WTC11 (cell line): Measurements from ENCODE around the gene HES2. TPM values are rescaled to one million over a fixed set of nuclear protein-coding genes. Genes with fewer than 3 reads are reported as not detected.

Source experiments
- ATAC-seq: fragments of 200-7000 bp; cut with Tn5 transposase; 2 replicates; pipeline ENCODE4 v1.10.0; 2021; ENCODE audit warnings: mild to moderate bottlenecking, moderate library complexity
- CTCF ChIA-PET: fragments of 300-600 bp; sonication (Branson Sonifier 250); formaldehyde crosslinking; loops from one replicate; lab custom pipeline; 2021; ENCODE audit warnings: antibody characterized with exemption; lab: Charles Lee
- POLR2A ChIA-PET: fragments of 350-600 bp; sonication (Branson Sonifier 250); formaldehyde crosslinking; loops from one replicate; lab custom pipeline; 2021; ENCODE audit warnings: antibody characterized with exemption; lab: Charles Lee
- DNase-seq: peaks from one replicate; pipeline ENCODE4 v3.0.0; 2021; ENCODE audit warnings: low spot score
- H3K27ac Mint-ChIP-seq: 2 replicates; pipeline ENCODE4 v1.8.0; 2021; ENCODE audit warnings: mixed read lengths
- H3K27me3 Mint-ChIP-seq: 2 replicates; pipeline ENCODE4 v1.8.0; 2021; ENCODE audit warnings: low read depth, mild to moderate bottlenecking, moderate library complexity, mixed read lengths
- H3K36me3 Mint-ChIP-seq: 2 replicates; pipeline ENCODE4 v1.8.0; 2021; ENCODE audit warnings: mixed read lengths
- H3K4me1 Mint-ChIP-seq: 2 replicates; pipeline ENCODE4 v1.8.0; 2022; ENCODE audit warnings: mixed read lengths
- H3K4me3 Mint-ChIP-seq: 2 replicates; pipeline ENCODE4 v1.8.0; 2021; ENCODE audit warnings: mild to moderate bottlenecking, moderate library complexity, mixed read lengths
- H3K9me3 Mint-ChIP-seq: 2 replicates; pipeline ENCODE4 v1.8.0; 2021; ENCODE audit warnings: mixed read lengths
- ARID4B ChIP-seq: sonication (generic); formaldehyde crosslinking; IDR thresholded peaks from 2 replicates; pipeline ENCODE4 v1.8.0; 2023; ENCODE audit warnings: missing genetic modification reagents, mild to moderate bottlenecking, borderline replicate concordance
- CTCF ChIP-seq: fragments of 200-600 bp; IDR thresholded peaks from 2 replicates; pipeline ENCODE4 v1.8.0; 2022; ENCODE audit warnings: antibody characterized with exemption
- EMX1 ChIP-seq: fragments of 250-450 bp; sonication (Bioruptor Pico); IDR thresholded peaks from 2 replicates; pipeline ENCODE4 v1.8.0; 2021; ENCODE audit warnings: mild to moderate bottlenecking
- FOXK1 ChIP-seq: sonication (generic); formaldehyde crosslinking; IDR thresholded peaks from 2 replicates; pipeline ENCODE4 v1.8.0; 2022; ENCODE audit warnings: mild to moderate bottlenecking, moderate library complexity, missing genetic modification reagents
- GTF2I ChIP-seq: fragments of 250-450 bp; sonication (Bioruptor Pico); conservative IDR thresholded peaks from 2 replicates; pipeline ENCODE4 v1.4.0; 2021; ENCODE audit warnings: mild to moderate bottlenecking
- HMGA2 ChIP-seq: fragments of 250-450 bp; sonication (Bioruptor Pico); IDR thresholded peaks from 2 replicates; pipeline ENCODE4 v1.4.0; 2021; ENCODE audit warnings: mild to moderate bottlenecking, moderate library complexity
- HMGXB4 ChIP-seq: sonication (generic); formaldehyde crosslinking; IDR thresholded peaks from 2 replicates; pipeline ENCODE4 v1.8.1; 2023; ENCODE audit warnings: mild to moderate bottlenecking, moderate library complexity, missing genetic modification reagents
- RELA ChIP-seq: sonication (generic); formaldehyde crosslinking; IDR thresholded peaks from 2 replicates; pipeline ENCODE4 v1.8.1; 2022; ENCODE audit warnings: missing genetic modification reagents, mild to moderate bottlenecking, borderline replicate concordance
- SMAD4 ChIP-seq: sonication (generic); formaldehyde crosslinking; IDR thresholded peaks from 2 replicates; pipeline ENCODE4 v1.8.0; 2022; ENCODE audit warnings: mild to moderate bottlenecking, missing genetic modification reagents
- SP1 ChIP-seq: sonication (generic); formaldehyde crosslinking; conservative IDR thresholded peaks from 2 replicates; pipeline ENCODE4 v1.8.1; 2022; ENCODE audit warnings: missing genetic modification reagents
- STAT6 ChIP-seq: sonication (generic); formaldehyde crosslinking; conservative IDR thresholded peaks from 2 replicates; pipeline ENCODE4 v1.8.1; 2023; ENCODE audit warnings: mild to moderate bottlenecking, low read depth, missing genetic modification reagents, moderate library complexity
- TEAD1 ChIP-seq: sonication (generic); formaldehyde crosslinking; IDR thresholded peaks from 2 replicates; pipeline ENCODE4 v1.8.0; 2022; ENCODE audit warnings: mild to moderate bottlenecking, missing genetic modification reagents
- TP53 ChIP-seq: sonication (generic); formaldehyde crosslinking; IDR thresholded peaks from 2 replicates; pipeline ENCODE4 v1.8.1; 2023; ENCODE audit warnings: mild to moderate bottlenecking, missing genetic modification reagents
- ZBTB21 ChIP-seq: sonication (generic); formaldehyde crosslinking; IDR thresholded peaks from 2 replicates; pipeline ENCODE4 v1.8.1; 2023; ENCODE audit warnings: mild to moderate bottlenecking, missing genetic modification reagents, borderline replicate concordance
- ZNF416 ChIP-seq: fragments of 250-450 bp; sonication (Bioruptor Pico); IDR thresholded peaks from 2 replicates; pipeline ENCODE4 v1.9.0; 2021; ENCODE audit warnings: mild to moderate bottlenecking, inconsistent platforms
- total RNA-seq: library from RNA; stranded (reverse); gene quantifications from 3 replicates; pipeline ENCODE4 v1.2.3, GENCODE V29; 2021
- TF ChIP-seq, protein P1 (sequence below): sonication (generic); formaldehyde crosslinking; IDR thresholded peaks from 2 replicates; pipeline ENCODE4 v1.8.1; 2023; ENCODE audit warnings: mild to moderate bottlenecking, missing genetic modification reagents

Gene HES2
- total RNA-seq, 1 experiment from 2014 or later, result 2.7 TPM

GRCh38 chr1:6423321-6423999 lies 3.7 kb upstream of the HES2 start:
- CTCF ChIA-PET, result interaction anchor here (0.6 to 6.9 kb wide), 63 partner anchors 9 to 432 kb away, joined by 3 to 281 read pairs (median 5); partner anchors contain the start of genes ACOT7, GPR153, HES3 and ICMT
- POLR2A ChIA-PET, result no interaction called here
- Mint-ChIP-seq H3K36me3 (no peaks in the 10 kb centered on the region), H3K9me3 (no peaks in the 10 kb centered on the region), H3K4me1 (peaks cover 6% of the 10 kb centered on the region), H3K4me3 (peak overlapping the region; percentile 60), H3K27ac (no peak overlapping the region), H3K27me3 (peaks cover 81% of the 10 kb centered on the region)
- DNase-seq (peak; percentile 91), ATAC-seq (peak; percentile 57)
- TF ChIP-seq EMX1 (CRISPR knock-in tag) (no peak), GTF2I (CRISPR knock-in tag) (no peak), TEAD1 (CRISPR knock-in tag) (peak; percentile 16; the same call in 1 of the 2 replicates), ZBTB21 (CRISPR knock-in tag) (no peak), SMAD4 (CRISPR knock-in tag) (no peak), TP53 (CRISPR knock-in tag) (no peak), CTCF (peak; percentile 91), FOXK1 (CRISPR knock-in tag) (0 out of 2 replicates have a peak, but pooled peaks have one; percentile 2), HMGXB4 (CRISPR knock-in tag) (peak; percentile 47; the same call in 1 of the 2 replicates), SP1 (CRISPR knock-in tag) (0 out of 2 replicates have a peak, but pooled peaks have one; percentile 28), RELA (CRISPR knock-in tag) (no peak), STAT6 (no peak)

- ChIA-PET CTCF (interaction anchor here (0.8 to 6.9 kb wide), 11 partner anchors 11 to 216 kb away, joined by 3 to 281 read pairs (median 22); partner anchors contain the start of gene HES3), POLR2A (no interaction called here)
- no peak for TF ChIP-seq ZBTB21 (CRISPR knock-in tag)
- no peak for TF ChIP-seq ZNF416 (CRISPR knock-in tag)
- TF ChIP-seq ARID4B (CRISPR knock-in tag), result no peak
- TF ChIP-seq HMGA2 (CRISPR knock-in tag), result no peak
- TF ChIP-seq, protein P1, sequence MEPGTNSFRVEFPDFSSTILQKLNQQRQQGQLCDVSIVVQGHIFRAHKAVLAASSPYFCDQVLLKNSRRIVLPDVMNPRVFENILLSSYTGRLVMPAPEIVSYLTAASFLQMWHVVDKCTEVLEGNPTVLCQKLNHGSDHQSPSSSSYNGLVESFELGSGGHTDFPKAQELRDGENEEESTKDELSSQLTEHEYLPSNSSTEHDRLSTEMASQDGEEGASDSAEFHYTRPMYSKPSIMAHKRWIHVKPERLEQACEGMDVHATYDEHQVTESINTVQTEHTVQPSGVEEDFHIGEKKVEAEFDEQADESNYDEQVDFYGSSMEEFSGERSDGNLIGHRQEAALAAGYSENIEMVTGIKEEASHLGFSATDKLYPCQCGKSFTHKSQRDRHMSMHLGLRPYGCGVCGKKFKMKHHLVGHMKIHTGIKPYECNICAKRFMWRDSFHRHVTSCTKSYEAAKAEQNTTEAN (CRISPR knock-in tag), result no peak
- no peaks in the 10 kb centered on the region for H3K36me3 Mint-ChIP-seq
- peaks cover 92% of the 10 kb centered on the region for H3K27me3 Mint-ChIP-seq
- H3K9me3 Mint-ChIP-seq, result no peaks in the 10 kb centered on the region
- no peak for ATAC-seq
- no peak overlapping the region for H3K4me3 Mint-ChIP-seq
- H3K4me1 Mint-ChIP-seq, result peaks cover 6% of the 10 kb centered on the region
- no peak overlapping the region for H3K27ac Mint-ChIP-seq
- no peak for DNase-seq
These were observed 1.5 kb upstream of the HES2 start for GRCh38 chr1:6421266-6421665.
